MCF 10A (cell line): ENCODE measurements around the gene ATP5F1C. TPM values are rescaled to one million over a fixed set of nuclear protein-coding genes. Genes with fewer than 3 reads are reported as not detected.

Source experiments
- BruUV-seq: library from RNA; stranded (reverse); fragments of 400-500 nt; replicated peaks from 2 replicates; lab custom pipeline; 2021; lab: Mats Ljungman, UMichigan
- CTCF ChIA-PET: fragments of 300-600 bp; sonication (Branson Sonifier 250); formaldehyde crosslinking; extraction: SDS; loops from one replicate; lab custom pipeline; 2021; ENCODE audit warnings: antibody characterized with exemption, inconsistent platforms; lab: Yijun Ruan, JAX
- POLR2A ChIA-PET: fragments of 300-600, 350-650 bp; sonication (Branson Sonifier 250); formaldehyde crosslinking; extraction: SDS; loops from one replicate; lab custom pipeline; 2020; ENCODE audit warnings: antibody characterized with exemption, inconsistent platforms; lab: Yijun Ruan, JAX
- DNase-seq: peaks from one replicate; pipeline ENCODE4 v3.0.0-alpha.2; 2018; ENCODE audit not compliant: unreplicated experiment
- H3K27ac Mint-ChIP-seq: one replicate; pipeline ENCODE4 v1.8.0; 2022; ENCODE audit warnings: mild to moderate bottlenecking, low read depth, mixed read lengths; ENCODE audit not compliant: unreplicated experiment
- H3K27me3 Mint-ChIP-seq: one replicate; pipeline ENCODE4 v1.8.0; 2022; ENCODE audit warnings: mixed read lengths; ENCODE audit not compliant: insufficient read depth, unreplicated experiment
- H3K36me3 Mint-ChIP-seq: one replicate; pipeline ENCODE4 v1.8.0; 2022; ENCODE audit warnings: mild to moderate bottlenecking, moderate library complexity, mixed read lengths; ENCODE audit not compliant: insufficient read depth, unreplicated experiment
- H3K4me1 Mint-ChIP-seq: one replicate; pipeline ENCODE4 v1.8.0; 2022; ENCODE audit warnings: mixed read lengths; ENCODE audit not compliant: insufficient read depth, unreplicated experiment
- H3K4me3 Mint-ChIP-seq: one replicate; pipeline ENCODE4 v1.8.0; 2022; ENCODE audit warnings: mild to moderate bottlenecking, moderate library complexity, mixed read lengths; ENCODE audit not compliant: unreplicated experiment
- H3K9me3 Mint-ChIP-seq: one replicate; pipeline ENCODE4 v1.8.0; 2022; ENCODE audit warnings: mixed read lengths; ENCODE audit not compliant: unreplicated experiment
- CTCF ChIP-seq: fragments of 200-600 bp; IDR thresholded peaks from one replicate; pipeline ENCODE4 v1.8.0; 2022; ENCODE audit warnings: antibody characterized with exemption, mild to moderate bottlenecking; ENCODE audit not compliant: unreplicated experiment
- intact Hi-C: fragments of 100-400 bp; cut with micrococcal nuclease; formaldehyde crosslinking; loops from 2 replicates; pipeline ENCODE4 v1.14.1; 2022
- total RNA-seq: library from RNA; stranded (reverse); gene quantifications from 2 replicates; pipeline ENCODE4 v1.2.3, GENCODE V29; 2022

ATP5F1C gene
- total RNA-seq, 1 experiment from 2014 or later = 281 TPM

GRCh38 chr10:7853890-7854289 lies 65.9 kb downstream of the ATP5F1C start:
- DNase-seq = no peak
- ChIA-PET CTCF (no interaction called here), POLR2A (no interaction called here)
- Mint-ChIP-seq H3K9me3 (no peaks in the 10 kb centered on the region), H3K27me3 (no peaks in the 10 kb centered on the region), H3K36me3 (peaks cover 6% of the 10 kb centered on the region), H3K4me1 (peaks cover 7% of the 10 kb centered on the region), H3K27ac (no peak overlapping the region), H3K4me3 (no peak overlapping the region)
- no peak for TF ChIP-seq CTCF
- no TSS peak for BruUV-seq
- intact Hi-C loops = no loop called here

- CTCF ChIA-PET = interaction anchor here (0.6 kb wide), 2 partner anchors 315 to 1238 kb away, joined by 4 to 6 read pairs; no protein-coding TSS in a partner anchor
- TF ChIP-seq CTCF = no peak
- Mint-ChIP-seq H3K36me3 (peaks cover 6% of the 10 kb centered on the region), H3K27me3 (no peaks in the 10 kb centered on the region), H3K9me3 (no peaks in the 10 kb centered on the region), H3K27ac (no peak overlapping the region), H3K4me1 (peaks cover 7% of the 10 kb centered on the region), H3K4me3 (no peak overlapping the region)
- POLR2A ChIA-PET = interaction anchor here (1.2 to 1.8 kb wide), 2 partner anchors 8 to 20 kb away, joined by 3 to 5 read pairs; no protein-coding TSS in a partner anchor
- no peak for DNase-seq
- intact Hi-C loops = no loop called here
- no TSS peak for BruUV-seq
These were observed 67.2 kb downstream of the ATP5F1C start for GRCh38 chr10:7855205-7855604.

DNA sequence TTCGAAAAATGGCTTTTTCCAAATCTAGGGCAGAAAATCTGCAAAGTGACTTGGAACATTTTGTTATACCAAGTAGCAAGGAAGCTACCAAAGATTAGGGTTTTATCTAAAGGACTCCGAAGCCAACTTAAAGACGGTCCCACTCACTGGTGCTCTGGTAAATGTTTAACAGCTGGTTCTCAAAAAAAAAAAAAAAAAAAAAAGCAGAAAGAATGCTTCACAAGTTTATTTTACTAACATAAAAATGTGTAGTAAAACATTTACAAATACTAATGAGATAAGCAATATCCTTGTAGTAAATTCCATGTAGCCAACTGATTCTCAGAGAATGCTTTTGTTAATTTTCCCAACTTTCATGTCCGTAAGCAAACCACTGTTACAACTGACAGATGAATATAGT lies 68.7 kb downstream of the ATP5F1C start:
- H3K4me3 Mint-ChIP-seq = no peak overlapping the region
- H3K4me1 Mint-ChIP-seq = peaks cover 7% of the 10 kb centered on the region
- H3K9me3 Mint-ChIP-seq = peaks cover 4% of the 10 kb centered on the region
- intact Hi-C loops = no loop called here
- POLR2A ChIA-PET = interaction anchor here (1.8 kb wide), 1 partner anchor 9 kb away, joined by 5 read pairs; no protein-coding TSS in a partner anchor
- no peak for TF ChIP-seq CTCF
- no peak overlapping the region for H3K27ac Mint-ChIP-seq
- CTCF ChIA-PET = no interaction called here
- no peak for DNase-seq
- H3K27me3 Mint-ChIP-seq = no peaks in the 10 kb centered on the region
- no TSS peak for BruUV-seq
- peaks cover 6% of the 10 kb centered on the region for H3K36me3 Mint-ChIP-seq

GRCh38 chr10:7857262-7857661 lies 69.3 kb downstream of the ATP5F1C start:
- no peak for DNase-seq
- H3K27ac Mint-ChIP-seq = no peak overlapping the region
- CTCF ChIA-PET = interaction anchor here (0.5 kb wide), 1 partner anchor 20 kb away, joined by 4 read pairs; no protein-coding TSS in a partner anchor
- H3K27me3 Mint-ChIP-seq = no peaks in the 10 kb centered on the region
- peaks cover 6% of the 10 kb centered on the region for H3K36me3 Mint-ChIP-seq
- BruUV-seq = no TSS peak
- no peak overlapping the region for H3K4me3 Mint-ChIP-seq
- intact Hi-C loops = no loop called here
- peaks cover 7% of the 10 kb centered on the region for H3K4me1 Mint-ChIP-seq
- POLR2A ChIA-PET = interaction anchor here (1.8 kb wide), 1 partner anchor 10 kb away, joined by 5 read pairs; no protein-coding TSS in a partner anchor
- TF ChIP-seq CTCF = no peak
- H3K9me3 Mint-ChIP-seq = peaks cover 10% of the 10 kb centered on the region

Other genes starting within 250 kb of the ATP5F1C start
- gene ITIH5, start 121.2 kb upstream of the ATP5F1C start, total RNA-seq = not detected in 2 replicates
- not detected in 2 replicates for gene ITIH2, start 84.9 kb upstream of the ATP5F1C start, total RNA-seq
- 13.0 and 15.8 TPM in 2 replicates for gene KIN, start 184 bp upstream of the ATP5F1C start, total RNA-seq
- 9.3 and 9.9 TPM in 2 replicates for gene TAF3, start 30.3 kb downstream of the ATP5F1C start, total RNA-seq